Cardiac muscle cell (in vitro differentiated cells and primary cell): Measurements from ENCODE around the gene AIG1. TPM values are rescaled to one million over a fixed set of nuclear protein-coding genes. Genes with fewer than 3 reads are reported as not detected.
A peak's percentile ranks its signal among the peaks of the same experiment; 100 is the strongest.

Experiments
- DNase-seq, 2 donors: peaks; one replicate each; pipeline versions ENCODE4 v3.0.0 to v3.0.0-alpha.2; 2010 to 2017; ENCODE audit warnings: low read depth in 1 of 2, low spot score in 1 of 2
- H3K27ac ChIP-seq: fragments of 200-600 bp; sonication (generic); 2 replicates; pipeline ENCODE4 v1.5.1; 2016
- H3K27me3 ChIP-seq: fragments of 200-600 bp; sonication (generic); 2 replicates; pipeline ENCODE4 v1.6.0; 2016; ENCODE audit warnings: control low read depth
- H3K36me3 ChIP-seq: fragments of 200-600 bp; sonication (generic); 2 replicates; pipeline ENCODE4 v1.5.1; 2016; ENCODE audit warnings: control low read depth
- H3K4me1 ChIP-seq: fragments of 200-600 bp; sonication (generic); 2 replicates; pipeline ENCODE4 v1.8.1; 2017; ENCODE audit warnings: low read depth, mild to moderate bottlenecking, mixed run types
- H3K4me3 ChIP-seq: fragments of 200-600 bp; sonication (generic); 2 replicates; pipeline ENCODE4 v1.5.1; 2016; ENCODE audit warnings: mild to moderate bottlenecking
- H3K9me3 ChIP-seq: fragments of 200-600 bp; sonication (generic); 2 replicates; pipeline ENCODE4 v1.5.1; 2017; ENCODE audit warnings: low read depth, mild to moderate bottlenecking, control low read depth
- polyA plus RNA-seq: library from polyadenylated mRNA; unstranded; fragments of >200 nt; fragmentation: Nextera tagmentation; extraction: Ambion mirVana; gene quantifications from 2 replicates; pipeline ENCODE4 v1.2.1, GENCODE V29; 2016
- total RNA-seq: library from RNA; depleted of rRNA; stranded (reverse); fragments of >200 nt; gene quantifications from 2 replicates; pipeline ENCODE4 v1.2.3, GENCODE V29; 2016
- TF ChIP-seq, protein P1 (sequence below): IDR thresholded peaks from 2 replicates; pipeline ENCODE4 v1.5.1; 2012; ENCODE audit warnings: low read depth, mild to moderate bottlenecking, low read length

AIG1 gene
- total and polyA plus RNA-seq, 2 experiments from 2014 or later = 35.9 to 55.4 TPM

DNA sequence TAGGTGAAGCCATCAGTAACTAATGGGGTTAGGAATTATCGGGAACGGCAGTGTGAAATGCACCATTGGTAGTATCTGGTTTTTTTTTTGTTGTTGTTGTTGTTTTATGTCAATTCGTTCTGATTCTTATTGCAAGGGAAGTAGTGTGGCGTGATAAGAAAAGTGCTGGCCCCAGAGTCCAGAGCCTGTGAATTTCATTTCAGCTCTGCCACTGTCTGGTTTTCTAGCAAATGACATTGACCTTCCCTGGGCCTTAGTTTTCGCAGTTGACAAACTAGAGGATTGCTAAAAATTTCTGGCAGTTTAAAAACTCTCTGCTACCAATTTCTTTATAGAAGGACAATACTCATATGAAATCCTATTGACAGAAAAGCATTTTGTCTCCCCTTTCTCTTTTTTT is 161.6 kb downstream of the AIG1 start:
- Histone ChIP-seq H3K4me3 (no peak overlapping the region), H3K36me3 (no peaks in the 10 kb centered on the region), H3K4me1 (peaks cover 36% of the 10 kb centered on the region), H3K9me3 (no peaks in the 10 kb centered on the region), H3K27ac (peak overlapping the region; percentile 84), H3K27me3 (no peaks in the 10 kb centered on the region)
- TF ChIP-seq, protein P1, sequence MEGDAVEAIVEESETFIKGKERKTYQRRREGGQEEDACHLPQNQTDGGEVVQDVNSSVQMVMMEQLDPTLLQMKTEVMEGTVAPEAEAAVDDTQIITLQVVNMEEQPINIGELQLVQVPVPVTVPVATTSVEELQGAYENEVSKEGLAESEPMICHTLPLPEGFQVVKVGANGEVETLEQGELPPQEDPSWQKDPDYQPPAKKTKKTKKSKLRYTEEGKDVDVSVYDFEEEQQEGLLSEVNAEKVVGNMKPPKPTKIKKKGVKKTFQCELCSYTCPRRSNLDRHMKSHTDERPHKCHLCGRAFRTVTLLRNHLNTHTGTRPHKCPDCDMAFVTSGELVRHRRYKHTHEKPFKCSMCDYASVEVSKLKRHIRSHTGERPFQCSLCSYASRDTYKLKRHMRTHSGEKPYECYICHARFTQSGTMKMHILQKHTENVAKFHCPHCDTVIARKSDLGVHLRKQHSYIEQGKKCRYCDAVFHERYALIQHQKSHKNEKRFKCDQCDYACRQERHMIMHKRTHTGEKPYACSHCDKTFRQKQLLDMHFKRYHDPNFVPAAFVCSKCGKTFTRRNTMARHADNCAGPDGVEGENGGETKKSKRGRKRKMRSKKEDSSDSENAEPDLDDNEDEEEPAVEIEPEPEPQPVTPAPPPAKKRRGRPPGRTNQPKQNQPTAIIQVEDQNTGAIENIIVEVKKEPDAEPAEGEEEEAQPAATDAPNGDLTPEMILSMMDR = no peak
- no peak for DNase-seq

DNA sequence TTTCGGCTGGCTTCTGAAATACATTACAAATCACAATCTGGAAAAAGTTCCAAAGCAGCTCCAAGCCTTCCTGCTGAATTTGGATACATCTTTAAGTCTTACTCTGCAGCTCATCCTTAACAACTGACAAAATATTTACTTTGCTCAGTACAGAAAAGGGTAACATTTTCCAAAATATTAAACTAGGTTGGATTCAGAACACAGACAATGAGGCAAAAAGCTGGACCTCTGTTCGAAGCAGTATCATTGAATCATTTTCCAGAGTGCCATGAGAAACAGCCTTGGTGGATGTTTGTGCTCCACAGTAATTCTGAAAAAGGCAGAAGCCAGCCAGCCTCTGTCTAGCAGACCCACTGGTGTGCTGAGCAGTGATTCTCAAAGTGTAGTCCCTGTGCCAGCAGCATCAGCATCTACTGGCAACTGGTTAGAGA is 162.1 kb downstream of the AIG1 start:
- Histone ChIP-seq H3K4me3 (no peak overlapping the region), H3K9me3 (no peaks in the 10 kb centered on the region), H3K4me1 (peaks cover 35% of the 10 kb centered on the region), H3K36me3 (no peaks in the 10 kb centered on the region), H3K27ac (peak overlapping the region; percentile 84), H3K27me3 (no peaks in the 10 kb centered on the region)
- TF ChIP-seq, protein P1 = no peak
- no peak for DNase-seq

DNA sequence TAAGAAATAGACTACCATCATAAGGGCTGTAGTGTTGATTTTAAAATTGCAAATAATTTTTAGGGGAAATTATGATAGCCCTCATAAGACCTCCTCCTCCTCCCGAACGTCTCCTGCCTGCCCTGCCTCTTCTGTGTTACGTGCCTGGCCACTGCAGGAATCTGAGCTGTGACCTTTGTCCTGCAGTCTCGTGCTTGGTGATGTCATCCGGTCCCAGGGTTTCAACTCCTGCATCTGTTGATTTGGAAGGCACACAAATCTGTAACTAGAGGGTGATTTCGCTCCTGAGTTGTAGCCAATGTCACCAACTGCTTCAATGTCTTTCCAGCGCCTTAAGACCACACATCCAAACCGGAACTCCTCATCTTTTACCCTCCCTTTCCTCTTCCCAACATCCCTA is 163.2 kb downstream of the AIG1 start:
- H3K9me3 ChIP-seq = no peaks in the 10 kb centered on the region
- peaks cover 25% of the 10 kb centered on the region for H3K4me1 ChIP-seq
- no peak overlapping the region for H3K27ac ChIP-seq
- TF ChIP-seq, protein P1 = no peak
- H3K4me3 ChIP-seq = no peak overlapping the region
- H3K27me3 ChIP-seq = no peaks in the 10 kb centered on the region
- peak in 1 of 2 donors; percentile 59 for DNase-seq
- H3K36me3 ChIP-seq = no peaks in the 10 kb centered on the region

DNA sequence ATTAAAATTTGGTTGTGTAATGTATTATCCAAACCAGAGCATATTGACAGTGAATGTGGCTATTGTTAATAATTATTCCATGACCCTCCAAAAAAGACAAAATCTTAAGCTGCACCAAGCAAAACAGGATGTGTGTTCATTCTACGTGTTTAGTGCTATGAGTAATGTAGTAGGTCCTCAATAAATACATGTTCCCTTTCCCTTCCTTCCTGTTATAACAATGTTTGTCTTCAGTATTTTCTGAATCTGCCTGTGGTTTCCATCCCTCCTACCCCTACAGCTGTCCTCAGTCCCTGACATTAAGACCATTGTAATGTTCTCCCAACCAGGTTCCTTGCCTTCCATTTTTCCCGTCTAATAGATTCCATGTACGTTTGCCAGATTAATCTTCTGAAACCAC is 163.8 kb downstream of the AIG1 start:
- H3K9me3 ChIP-seq = no peaks in the 10 kb centered on the region
- TF ChIP-seq, protein P1 = no peak
- peaks cover 25% of the 10 kb centered on the region for H3K4me1 ChIP-seq
- no peaks in the 10 kb centered on the region for H3K27me3 ChIP-seq
- no peak overlapping the region for H3K4me3 ChIP-seq
- no peak for DNase-seq
- no peak overlapping the region for H3K27ac ChIP-seq
- no peaks in the 10 kb centered on the region for H3K36me3 ChIP-seq

DNA sequence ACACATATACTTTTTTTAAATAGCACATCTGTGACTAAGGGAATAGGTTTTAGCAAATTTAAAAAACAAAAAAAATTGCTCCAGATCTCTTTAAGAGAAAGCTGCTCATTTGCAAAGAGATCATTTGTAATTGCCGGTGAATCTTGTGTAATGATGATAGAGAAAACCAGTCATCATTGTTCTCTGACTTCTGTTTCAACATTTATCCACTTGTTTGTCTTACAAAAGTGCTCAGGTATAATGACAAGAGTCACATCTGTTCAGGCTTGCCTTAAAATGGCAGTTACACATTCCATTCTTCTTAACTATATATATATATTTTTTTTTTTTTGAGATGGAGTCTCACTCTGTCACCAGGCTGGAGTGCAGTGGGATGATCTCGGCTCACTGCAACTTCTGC is 165.2 kb downstream of the AIG1 start:
- H3K27me3 ChIP-seq = no peaks in the 10 kb centered on the region
- TF ChIP-seq, protein P1 = no peak
- no peaks in the 10 kb centered on the region for H3K36me3 ChIP-seq
- no peaks in the 10 kb centered on the region for H3K9me3 ChIP-seq
- DNase-seq = no peak
- H3K27ac ChIP-seq = no peak overlapping the region
- H3K4me1 ChIP-seq = peaks cover 22% of the 10 kb centered on the region
- H3K4me3 ChIP-seq = no peak overlapping the region

DNA sequence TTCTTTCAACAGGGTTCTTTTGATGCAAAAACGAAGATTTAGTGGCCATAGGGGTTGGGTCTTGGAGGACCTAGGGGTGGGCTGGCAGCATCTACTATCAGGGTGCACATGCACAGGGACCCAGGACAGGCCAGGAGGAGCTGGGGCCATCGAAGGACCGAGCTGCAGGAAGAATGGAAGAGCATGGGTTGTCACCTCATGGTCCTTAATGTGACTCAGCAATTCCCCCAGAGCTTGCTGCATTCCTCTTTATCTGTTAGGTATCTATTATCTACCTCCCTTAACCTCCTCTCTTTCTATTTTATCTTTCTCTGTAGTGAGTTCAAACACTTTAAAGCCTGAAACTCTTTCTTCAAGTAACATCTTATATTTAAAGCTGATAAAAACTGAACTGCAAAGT is 167.0 kb downstream of the AIG1 start:
- H3K9me3 ChIP-seq = no peaks in the 10 kb centered on the region
- H3K27ac ChIP-seq = no peak overlapping the region
- H3K36me3 ChIP-seq = no peaks in the 10 kb centered on the region
- no peak for DNase-seq
- no peak overlapping the region for H3K4me3 ChIP-seq
- TF ChIP-seq, protein P1 = no peak
- no peaks in the 10 kb centered on the region for H3K27me3 ChIP-seq
- H3K4me1 ChIP-seq = peaks cover 5% of the 10 kb centered on the region
